HEK293T (cell line): Measurements from ENCODE around the gene BLTP2.

Experiments used
- CTBP1 ChIP-seq: fragments of 450-650 bp; IDR thresholded peaks from 2 replicates; pipeline ENCODE4 v1.6.1; 2016; ENCODE audit warnings: borderline replicate concordance
- ELF4 ChIP-seq: fragments of 450-650 bp; IDR thresholded peaks from 2 replicates; pipeline ENCODE4 v1.6.1; 2017; ENCODE audit warnings: antibody characterized with exemption
- FOXK2 ChIP-seq: fragments of 450-650 bp; IDR thresholded peaks from 2 replicates; pipeline ENCODE4 v1.6.1; 2016; ENCODE audit warnings: mild to moderate bottlenecking
- HDGF ChIP-seq: fragments of 450-650 bp; IDR thresholded peaks from 2 replicates; pipeline ENCODE4 v1.6.1; 2017; ENCODE audit warnings: antibody characterized with exemption, borderline replicate concordance
- L3MBTL2 ChIP-seq: fragments of 450-650 bp; conservative IDR thresholded peaks from 2 replicates; pipeline ENCODE4 v1.6.1; 2016; ENCODE audit warnings: mild to moderate bottlenecking
- SP1 ChIP-seq: fragments of 450-650 bp; IDR thresholded peaks from 2 replicates; pipeline ENCODE4 v1.6.1; 2017
- TARDBP ChIP-seq: fragments of 450-650 bp; IDR thresholded peaks from 2 replicates; pipeline ENCODE4 v1.6.1; 2016
- ZNF384 ChIP-seq: fragments of 450-650 bp; IDR thresholded peaks from 2 replicates; pipeline ENCODE4 v1.6.1; 2016

DNA sequence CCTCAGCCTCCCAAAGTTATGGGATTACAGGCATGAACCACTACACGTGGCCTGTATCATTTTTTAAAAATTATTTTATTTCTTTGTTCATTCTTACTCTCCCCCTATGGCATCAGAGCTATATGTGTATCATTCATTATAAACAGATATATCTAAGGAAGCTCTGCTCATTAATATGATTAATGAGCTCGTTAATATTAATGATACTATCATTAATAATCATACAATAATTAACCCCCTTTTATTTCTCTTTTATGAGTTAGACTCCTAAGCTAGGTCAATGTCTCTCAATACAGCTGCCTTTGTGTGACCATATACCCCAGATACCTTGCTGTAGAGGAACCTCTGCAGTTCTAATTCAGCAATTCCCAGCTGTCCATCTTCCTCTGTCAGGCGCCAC, 26.5 kb downstream of the BLTP2 start:
- no peak for TF ChIP-seq CTBP1
- no peak for TF ChIP-seq ZNF384
- no peak for TF ChIP-seq TARDBP
- TF ChIP-seq HDGF, result no peak
- no peak for TF ChIP-seq FOXK2
- no peak for TF ChIP-seq SP1
- no peak for TF ChIP-seq ELF4
- TF ChIP-seq L3MBTL2, result no peak
